Measurements from ENCODE around the gene FKBP3. TPM values are rescaled to one million over a fixed set of nuclear protein-coding genes. Genes with fewer than 3 reads are reported as not detected.
"Not testable (repeated sequence)": the region's sequence is repeated elsewhere in the genome, so short reads cannot be mapped to it uniquely, and the experiment has no call there.

Gene FKBP3
- total RNA-seq, 5 donors from 2014 or later (not counting 1 experiment from before 2014, with no cell fraction given), result 33.8 to 49.3 (median 45.2) TPM

- no peaks in the 10 kb centered on the region for H3K27me3 Mint-ChIP-seq
- no peak overlapping the region for H3K4me3 Mint-ChIP-seq
- Histone ChIP-seq H3K36me3 (ENCODE audit: control insufficient read depth in 2 of 2, extremely low read depth in 1 of 2, insufficient read depth in 1 of 2, low read length in 1 of 2) (peaks cover 0 to 9% of the 10 kb centered on the region in 2 donors), H3K27me3 (replicated peaks in 1 of 2; ENCODE audit: control insufficient read depth in 2 of 2, extremely low read depth in 1 of 2, insufficient read depth in 2 of 2, low read length in 1 of 2) (no peaks in the 10 kb centered on the region), H3K4me1 (ENCODE audit: control insufficient read depth in 1 of 2, extremely low read depth in 1 of 2, insufficient read depth in 2 of 2, low read length in 2 of 2) (no peaks in the 10 kb centered on the region), H3K9me3 (no peaks in the 10 kb centered on the region), H3K27ac (ENCODE audit: low read length) (no peak overlapping the region), H3K4me3 (ENCODE audit: control insufficient read depth in 1 of 2, extremely low read depth in 1 of 2, low read length in 1 of 2) (no peak overlapping the region)
- H3K4me1 Mint-ChIP-seq, result no peaks in the 10 kb centered on the region
- ATAC-seq (replicated peaks in 1 of 4) (no peak), DNase-seq (no peak)
- peaks cover 16% of the 10 kb centered on the region for H3K36me3 Mint-ChIP-seq
- no peaks in the 10 kb centered on the region for H3K9me3 Mint-ChIP-seq
- 100% methylated on average over 1 of the region's 4 CpGs for WGBS (ENCODE audit: insufficient coverage)
- ChIA-PET POLR2A (no interaction called here), CTCF (no interaction called here)
- H3K27ac Mint-ChIP-seq, result no peak overlapping the region
Measured at GRCh38 chr14:45150386-45150890, 16.2 kb upstream of the FKBP3 start.

- ATAC-seq (replicated peaks in 1 of 4), result no peak
- peaks cover 22% of the 10 kb centered on the region for H3K36me3 Mint-ChIP-seq
- H3K27ac ChIP-seq (ENCODE audit: low read length), result no peak overlapping the region
Measured at GRCh38 chr14:45149602-45150001, 15.3 kb upstream of the FKBP3 start.

GRCh38 chr14:45145214-45145613 is 10.9 kb upstream of the FKBP3 start:
- Histone ChIP-seq H3K27ac (ENCODE audit: low read length) (no peak overlapping the region), H3K4me3 (ENCODE audit: control insufficient read depth in 1 of 2, extremely low read depth in 1 of 2, low read length in 1 of 2) (no peak overlapping the region), H3K9me3 (no peaks in the 10 kb centered on the region), H3K4me1 (ENCODE audit: control insufficient read depth in 1 of 2, extremely low read depth in 1 of 2, insufficient read depth in 2 of 2, low read length in 2 of 2) (no peaks in the 10 kb centered on the region), H3K36me3 (ENCODE audit: control insufficient read depth in 2 of 2, extremely low read depth in 1 of 2, insufficient read depth in 1 of 2, low read length in 1 of 2) (peaks cover 0 to 6% of the 10 kb centered on the region in 2 donors), H3K27me3 (replicated peaks in 1 of 2; ENCODE audit: control insufficient read depth in 2 of 2, extremely low read depth in 1 of 2, insufficient read depth in 2 of 2, low read length in 1 of 2) (no peaks in the 10 kb centered on the region)
- Mint-ChIP-seq H3K27ac (no peak overlapping the region), H3K4me3 (no peak overlapping the region), H3K27me3 (no peaks in the 10 kb centered on the region), H3K4me1 (peaks cover 6 to 7% (median 6%) of the 10 kb centered on the region in 3 donors), H3K9me3 (no peaks in the 10 kb centered on the region), H3K36me3 (peaks cover 19% of the 10 kb centered on the region)
- POLR2A ChIA-PET, result no interaction called here
- ATAC-seq (replicated peaks in 1 of 4) (no peak), DNase-seq (no peak)
- CTCF ChIA-PET, result no interaction called here
- no CpG with 5 or more reads among the region's 3 CpGs for WGBS (ENCODE audit: insufficient coverage)

More at GRCh38 chr14:45149602-45150001, 15.3 kb upstream of the FKBP3 start:
- no peak overlapping the region for H3K27ac Mint-ChIP-seq
- DNase-seq, result no peak
- no peak overlapping the region for H3K4me3 ChIP-seq (ENCODE audit: control insufficient read depth in 1 of 2, extremely low read depth in 1 of 2, low read length in 1 of 2)
- H3K4me3 Mint-ChIP-seq, result no peak overlapping the region
- peaks cover 0 to 9% of the 10 kb centered on the region in 2 donors for H3K36me3 ChIP-seq (ENCODE audit: control insufficient read depth in 2 of 2, extremely low read depth in 1 of 2, insufficient read depth in 1 of 2, low read length in 1 of 2)
- ChIA-PET CTCF (no interaction called here), POLR2A (no interaction called here)
- no peaks in the 10 kb centered on the region for H3K9me3 ChIP-seq
- no CpG with 5 or more reads among the region's 3 CpGs for WGBS (ENCODE audit: insufficient coverage)
- no peaks in the 10 kb centered on the region for H3K9me3 Mint-ChIP-seq
- no peaks in the 10 kb centered on the region for H3K4me1 ChIP-seq (ENCODE audit: control insufficient read depth in 1 of 2, extremely low read depth in 1 of 2, insufficient read depth in 2 of 2, low read length in 2 of 2)
- no peaks in the 10 kb centered on the region for H3K27me3 Mint-ChIP-seq
- no peaks in the 10 kb centered on the region for H3K27me3 ChIP-seq (replicated peaks in 1 of 2; ENCODE audit: control insufficient read depth in 2 of 2, extremely low read depth in 1 of 2, insufficient read depth in 2 of 2, low read length in 1 of 2)
- no peaks in the 10 kb centered on the region for H3K4me1 Mint-ChIP-seq

GRCh38 chr14:45144658-45145057 is 10.4 kb upstream of the FKBP3 start:
- ChIA-PET CTCF (no interaction called here), POLR2A (no interaction called here)
- no peak for DNase-seq
- H3K27ac Mint-ChIP-seq, result no peak overlapping the region
- H3K9me3 ChIP-seq, result no peaks in the 10 kb centered on the region
- H3K36me3 ChIP-seq (ENCODE audit: control insufficient read depth in 2 of 2, extremely low read depth in 1 of 2, insufficient read depth in 1 of 2, low read length in 1 of 2), result peaks cover 0 to 4% of the 10 kb centered on the region in 2 donors
- no peak for ATAC-seq (replicated peaks in 1 of 4)
- H3K9me3 Mint-ChIP-seq, result no peaks in the 10 kb centered on the region
- no peak overlapping the region for H3K27ac ChIP-seq (ENCODE audit: low read length)
- peaks cover 6 to 8% (median 7%) of the 10 kb centered on the region in 3 donors for H3K4me1 Mint-ChIP-seq
- no peaks in the 10 kb centered on the region for H3K27me3 ChIP-seq (replicated peaks in 1 of 2; ENCODE audit: control insufficient read depth in 2 of 2, extremely low read depth in 1 of 2, insufficient read depth in 2 of 2, low read length in 1 of 2)
- H3K4me3 Mint-ChIP-seq, result no peak overlapping the region
- peaks cover 16% of the 10 kb centered on the region for H3K36me3 Mint-ChIP-seq
- H3K4me1 ChIP-seq (ENCODE audit: control insufficient read depth in 1 of 2, extremely low read depth in 1 of 2, insufficient read depth in 2 of 2, low read length in 2 of 2), result no peaks in the 10 kb centered on the region
- no peak overlapping the region for H3K4me3 ChIP-seq (ENCODE audit: control insufficient read depth in 1 of 2, extremely low read depth in 1 of 2, low read length in 1 of 2)
- H3K27me3 Mint-ChIP-seq, result no peaks in the 10 kb centered on the region

- 100% methylated on average over 1 of the region's 8 CpGs for WGBS (ENCODE audit: insufficient coverage)
- H3K9me3 ChIP-seq; H3K36me3 ChIP-seq (ENCODE audit: control insufficient read depth in 2 of 2, extremely low read depth in 1 of 2, insufficient read depth in 1 of 2, low read length in 1 of 2); H3K27ac ChIP-seq (ENCODE audit: low read length); ATAC-seq (replicated peaks in 1 of 4); H3K27ac Mint-ChIP-seq; H3K27me3 ChIP-seq (replicated peaks in 1 of 2; ENCODE audit: control insufficient read depth in 2 of 2, extremely low read depth in 1 of 2, insufficient read depth in 2 of 2, low read length in 1 of 2); DNase-seq; H3K9me3 Mint-ChIP-seq; H3K27me3 Mint-ChIP-seq; POLR2A ChIA-PET; H3K4me3 Mint-ChIP-seq; H3K4me3 ChIP-seq (ENCODE audit: control insufficient read depth in 1 of 2, extremely low read depth in 1 of 2, low read length in 1 of 2): not testable (repeated sequence)
- H3K4me1 Mint-ChIP-seq, result peaks cover 19 to 23% (median 21%) of the 10 kb centered on the region in 3 donors
- CTCF ChIA-PET, result interaction anchor here in 1 of 2 donors (0.7 kb wide), 1 partner anchor 16 kb away, joined by 4 read pairs; no protein-coding TSS in a partner anchor
- peaks cover 0 to 13% of the 10 kb centered on the region in 2 experiments for H3K4me1 ChIP-seq (ENCODE audit: control insufficient read depth in 1 of 2, extremely low read depth in 1 of 2, insufficient read depth in 2 of 2, low read length in 2 of 2)
- peaks cover 13% of the 10 kb centered on the region for H3K36me3 Mint-ChIP-seq
Measured at GRCh38 chr14:45142083-45142482, 7.8 kb upstream of the FKBP3 start.

- Histone ChIP-seq H3K4me1 (ENCODE audit: control insufficient read depth in 1 of 2, extremely low read depth in 1 of 2, insufficient read depth in 2 of 2, low read length in 2 of 2) (peaks cover 7 to 22% of the 10 kb centered on the region in 2 experiments), H3K27me3 (replicated peaks in 1 of 2; ENCODE audit: control insufficient read depth in 2 of 2, extremely low read depth in 1 of 2, insufficient read depth in 2 of 2, low read length in 1 of 2) (no peaks in the 10 kb centered on the region), H3K36me3 (ENCODE audit: control insufficient read depth in 2 of 2, extremely low read depth in 1 of 2, insufficient read depth in 1 of 2, low read length in 1 of 2) (no peaks in the 10 kb centered on the region), H3K4me3 (ENCODE audit: control insufficient read depth in 1 of 2, extremely low read depth in 1 of 2, low read length in 1 of 2) (no peak overlapping the region), H3K9me3 (no peaks in the 10 kb centered on the region), H3K27ac (ENCODE audit: low read length) (no peak overlapping the region)
- Mint-ChIP-seq H3K27ac (no peak overlapping the region), H3K4me3 (no peak overlapping the region), H3K27me3 (no peaks in the 10 kb centered on the region), H3K36me3 (peaks cover 13% of the 10 kb centered on the region), H3K4me1 (peaks cover 31 to 35% (median 32%) of the 10 kb centered on the region in 3 donors), H3K9me3 (no peaks in the 10 kb centered on the region)
- POLR2A ChIA-PET, result interaction anchor here in 1 of 2 donors (0.6 kb wide), 1 partner anchor 8 kb away, joined by 4 read pairs; no protein-coding TSS in a partner anchor
- no peak for ATAC-seq (replicated peaks in 1 of 4)
- CTCF ChIA-PET, result interaction anchor here in 1 of 2 donors (0.7 kb wide), 1 partner anchor 102 kb away, joined by 3 read pairs; no protein-coding TSS in a partner anchor
- 96% methylated on average over 4 of the region's 6 CpGs for WGBS (ENCODE audit: insufficient coverage)
- DNase-seq, result no peak
Measured at GRCh38 chr14:45140661-45141187, 6.4 kb upstream of the FKBP3 start.
